NOMO-1 (cell line): ENCODE results near the gene HAS3.
"Not testable (repeated sequence)": the region's sequence is repeated elsewhere in the genome, so short reads cannot be mapped to it uniquely, and the experiment has no call there.

Source experiments
- DNase-seq, 2 experiments: peaks; one replicate each; lab custom pipeline; 2025; ENCODE audit not compliant: unreplicated experiment in 2 of 2; lab: John Stamatoyannopoulos, UW

HAS3 gene

GRCh38 chr16:69105501-69106361, at the start of gene HAS3:
TSS of gene HAS3 (plus strand) at chr16:69105653. CDS start at chr16:69109396, 3,743 bp downstream.
- DNase-seq = peak; percentile 62 to 64

GRCh38 chr16:69055980-69056379, 49.5 kb upstream of the HAS3 start:
- no peak for DNase-seq

- no peak for DNase-seq
These were observed 49.0 kb upstream of the HAS3 start for GRCh38 chr16:69056421-69056820.

- peak in 1 of 2 experiments; percentile 2 for DNase-seq
These were observed 47.8 kb upstream of the HAS3 start for GRCh38 chr16:69057400-69058378.

GRCh38 chr16:69063491-69063890, 42.0 kb upstream of the HAS3 start:
- DNase-seq = not testable (repeated sequence)

- no peak for DNase-seq
These were observed 41.2 kb upstream of the HAS3 start for GRCh38 chr16:69064124-69064763.

GRCh38 chr16:69064764-69065313, 40.6 kb upstream of the HAS3 start:
- DNase-seq = no peak

- DNase-seq = no peak
These were observed 35.9 kb upstream of the HAS3 start for GRCh38 chr16:69069504-69069903.

- no peak for DNase-seq
These were observed 34.4 kb upstream of the HAS3 start for GRCh38 chr16:69071036-69071435.

GRCh38 chr16:69072640-69072974, 32.8 kb upstream of the HAS3 start:
- DNase-seq = no peak

GRCh38 chr16:69073181-69073702, 32.2 kb upstream of the HAS3 start:
- DNase-seq = no peak

GRCh38 chr16:69077251-69077650, 28.2 kb upstream of the HAS3 start:
- DNase-seq = no peak

- DNase-seq = no peak
These were observed 27.4 kb upstream of the HAS3 start for GRCh38 chr16:69078073-69078472.

GRCh38 chr16:69079697-69080096, 25.8 kb upstream of the HAS3 start:
- no peak for DNase-seq

- DNase-seq = no peak
These were observed 22.0 kb upstream of the HAS3 start for GRCh38 chr16:69083306-69083941.

GRCh38 chr16:69084289-69084688, 21.2 kb upstream of the HAS3 start:
- DNase-seq = no peak

- DNase-seq = no peak
These were observed 20.3 kb upstream of the HAS3 start for GRCh38 chr16:69085032-69085695.

- no peak for DNase-seq
These were observed 18.3 kb upstream of the HAS3 start for GRCh38 chr16:69087161-69087581.

- no peak for DNase-seq
These were observed 16.8 kb upstream of the HAS3 start for GRCh38 chr16:69088684-69089083.
